ENCODE data around the gene ARHGEF19. TPM values are rescaled to one million over a fixed set of nuclear protein-coding genes. Genes with fewer than 3 reads are reported as not detected.
"Not testable (repeated sequence)": the region's sequence is repeated elsewhere in the genome, so short reads cannot be mapped to it uniquely, and the experiment has no call there.

ARHGEF19 gene
- 1 to 10 TPM; 2.2 to 4.3 (median 3.2) TPM for total RNA-seq
- polyA plus RNA-seq: 2.7 TPM
- long read RNA-seq, donor 1, partial matches to known transcripts: 3 of 5 reads
- long read RNA-seq, donor 1, other reads (novel, unspliced or antisense): 1 of 5 reads
- long read RNA-seq, donor 2, partial matches to known transcripts: 2 of 2 reads
- long read RNA-seq, donor 2, other reads (novel, unspliced or antisense): 0 of 2 reads
- long read RNA-seq, donor 3, partial matches to known transcripts: 28 of 40 reads
- long read RNA-seq, donor 3, other reads (novel, unspliced or antisense): 11 of 40 reads
- long read RNA-seq, donor 4, partial matches to known transcripts: 2 of 2 reads
- long read RNA-seq, donor 4, other reads (novel, unspliced or antisense): 0 of 2 reads

GRCh38 chr1:16212251-16212961, at the start of gene ARHGEF19:
ARHGEF19 (minus strand) TSS chr1:16212652; CDS start chr1:16209054, 3,598 bp downstream.
- Histone ChIP-seq H3K27me3 (ENCODE audit: control insufficient read depth, insufficient read depth) (no peaks in the 10 kb centered on the region), H3K27ac (ENCODE audit: low read length) (no peak within 1 kb of the TSS), H3K9me3 (ENCODE audit: control insufficient read depth, low read length) (no peaks in the 10 kb centered on the region), H3K4me1 (ENCODE audit: control insufficient read depth, insufficient read depth, low read length) (peaks cover under 1% of the 10 kb centered on the region), H3K4me3 (ENCODE audit: low read length) (no peak within 1 kb of the TSS)
- no peak for ATAC-seq
- WGBS: 37% methylated on average over 14 of the region's 14 CpGs
- DNase-seq: peak in 2 of 3 donors; percentile 42 to 50
- intact Hi-C loops (cut with DNase I): no loop called here

- Histone ChIP-seq H3K27ac (ENCODE audit: low read length) (no peak overlapping the region), H3K9me3 (ENCODE audit: control insufficient read depth, low read length) (no peaks in the 10 kb centered on the region), H3K4me1 (ENCODE audit: control insufficient read depth, insufficient read depth, low read length) (peaks cover 7% of the 10 kb centered on the region), H3K4me3 (ENCODE audit: low read length) (no peak overlapping the region), H3K27me3 (ENCODE audit: control insufficient read depth, insufficient read depth) (no peaks in the 10 kb centered on the region)
- no peak for DNase-seq
- intact Hi-C loops (cut with DNase I): no loop called here
- no peak for ATAC-seq
- 97% methylated on average over 1 of the region's 1 CpG for WGBS
These were observed 49.6 kb upstream of the ARHGEF19 start for GRCh38 chr1:16262067-16262466.

- WGBS: 73% methylated on average over 1 of the region's 1 CpG
- intact Hi-C loops (cut with DNase I): no loop called here
- Histone ChIP-seq H3K4me3 (ENCODE audit: low read length) (no peak overlapping the region), H3K27me3 (ENCODE audit: control insufficient read depth, insufficient read depth) (no peaks in the 10 kb centered on the region), H3K9me3 (ENCODE audit: control insufficient read depth, low read length) (no peaks in the 10 kb centered on the region), H3K4me1 (ENCODE audit: control insufficient read depth, insufficient read depth, low read length) (peaks cover 4% of the 10 kb centered on the region), H3K27ac (ENCODE audit: low read length) (no peak overlapping the region)
- DNase-seq (no peak), ATAC-seq (no peak)
These were observed 48.4 kb upstream of the ARHGEF19 start for GRCh38 chr1:16260814-16261213.

GRCh38 chr1:16258591-16259135, 46.2 kb upstream of the ARHGEF19 start:
- Histone ChIP-seq H3K27me3 (ENCODE audit: control insufficient read depth, insufficient read depth) (no peaks in the 10 kb centered on the region), H3K27ac (ENCODE audit: low read length) (no peak overlapping the region), H3K4me3 (ENCODE audit: low read length) (no peak overlapping the region), H3K4me1 (ENCODE audit: control insufficient read depth, insufficient read depth, low read length) (peaks cover 3% of the 10 kb centered on the region), H3K9me3 (ENCODE audit: control insufficient read depth, low read length) (no peaks in the 10 kb centered on the region)
- WGBS: 97% methylated on average over 9 of the region's 9 CpGs
- DNase-seq (no peak), ATAC-seq (no peak)
- intact Hi-C loops (cut with DNase I): loop anchor here in 1 of 4 donors (10.0 kb wide), 1 partner anchor 96 kb away; the partner anchor contains the start of gene FBXO42

GRCh38 chr1:16257968-16258367, 45.5 kb upstream of the ARHGEF19 start:
- Histone ChIP-seq H3K4me3 (ENCODE audit: low read length) (no peak overlapping the region), H3K27ac (ENCODE audit: low read length) (no peak overlapping the region), H3K4me1 (ENCODE audit: control insufficient read depth, insufficient read depth, low read length) (peaks cover 5% of the 10 kb centered on the region), H3K27me3 (ENCODE audit: control insufficient read depth, insufficient read depth) (no peaks in the 10 kb centered on the region), H3K9me3 (ENCODE audit: control insufficient read depth, low read length) (no peaks in the 10 kb centered on the region)
- no peak for DNase-seq
- intact Hi-C loops (cut with DNase I): loop anchor here in 1 of 4 donors (10.0 kb wide), 1 partner anchor 97 kb away; the partner anchor contains the start of gene FBXO42
- ATAC-seq: no peak
- WGBS: 94% methylated on average over 3 of the region's 3 CpGs

- intact Hi-C loops (cut with DNase I): loop anchor here in 1 of 4 donors (10.0 kb wide), 1 partner anchor 97 kb away; the partner anchor contains the start of gene FBXO42
- not testable (repeated sequence) for ATAC-seq; H3K4me1 ChIP-seq (ENCODE audit: control insufficient read depth, insufficient read depth, low read length); H3K9me3 ChIP-seq (ENCODE audit: control insufficient read depth, low read length); H3K27ac ChIP-seq (ENCODE audit: low read length); DNase-seq; H3K4me3 ChIP-seq (ENCODE audit: low read length); H3K27me3 ChIP-seq (ENCODE audit: control insufficient read depth, insufficient read depth)
- 95% methylated on average over 3 of the region's 3 CpGs for WGBS
These were observed 45.1 kb upstream of the ARHGEF19 start for GRCh38 chr1:16257556-16257955.

- DNase-seq (peak in 1 of 3 donors; percentile 57), ATAC-seq (peak; percentile 46 to 47)
- Histone ChIP-seq H3K27me3 (ENCODE audit: control insufficient read depth, insufficient read depth) (no peaks in the 10 kb centered on the region), H3K27ac (ENCODE audit: low read length) (no peak overlapping the region), H3K4me3 (ENCODE audit: low read length) (no peak overlapping the region), H3K4me1 (ENCODE audit: control insufficient read depth, insufficient read depth, low read length) (peaks cover 5% of the 10 kb centered on the region), H3K9me3 (ENCODE audit: control insufficient read depth, low read length) (no peaks in the 10 kb centered on the region)
- WGBS: 75% methylated on average over 4 of the region's 4 CpGs
- intact Hi-C loops (cut with DNase I): loop anchor here in 1 of 4 donors (10.0 kb wide), 1 partner anchor 98 kb away; the partner anchor contains the start of gene FBXO42
These were observed 44.0 kb upstream of the ARHGEF19 start for GRCh38 chr1:16256478-16256877.

GRCh38 chr1:16254263-16254928, 41.9 kb upstream of the ARHGEF19 start:
- H3K27me3 ChIP-seq (ENCODE audit: control insufficient read depth, insufficient read depth): no peaks in the 10 kb centered on the region
- WGBS: 40% methylated on average over 4 of the region's 4 CpGs
- H3K4me3 ChIP-seq (ENCODE audit: low read length): no peak overlapping the region
- DNase-seq (no peak), ATAC-seq (peak; percentile 69 to 73)
- intact Hi-C loops (cut with DNase I): loop anchor here in 2 of 4 donors (5.0 to 10.0 kb wide), 2 partner anchors 98 to 100 kb away; partner anchors contain the start of gene FBXO42 (in 2 of the 2)
- peak overlapping the region; percentile 61 for H3K27ac ChIP-seq (ENCODE audit: low read length)
- peaks cover 11% of the 10 kb centered on the region for H3K4me1 ChIP-seq (ENCODE audit: control insufficient read depth, insufficient read depth, low read length)
- H3K9me3 ChIP-seq (ENCODE audit: control insufficient read depth, low read length): no peaks in the 10 kb centered on the region

- Histone ChIP-seq H3K4me1 (ENCODE audit: control insufficient read depth, insufficient read depth, low read length) (peaks cover 16% of the 10 kb centered on the region), H3K4me3 (ENCODE audit: low read length) (no peak overlapping the region), H3K9me3 (ENCODE audit: control insufficient read depth, low read length) (no peaks in the 10 kb centered on the region), H3K27ac (ENCODE audit: low read length) (no peak overlapping the region), H3K27me3 (ENCODE audit: control insufficient read depth, insufficient read depth) (no peaks in the 10 kb centered on the region)
- WGBS: 82% methylated on average over 5 of the region's 5 CpGs
- DNase-seq (no peak), ATAC-seq (no peak)
- intact Hi-C loops (cut with DNase I): loop anchor here in 2 of 4 donors (5.0 to 10.0 kb wide), 2 partner anchors 99 to 101 kb away; partner anchors contain the start of gene FBXO42 (in 2 of the 2)
These were observed 41.0 kb upstream of the ARHGEF19 start for GRCh38 chr1:16253332-16253922.

GRCh38 chr1:16252912-16253311, 40.5 kb upstream of the ARHGEF19 start:
- no peak for DNase-seq
- peaks cover 20% of the 10 kb centered on the region for H3K4me1 ChIP-seq (ENCODE audit: control insufficient read depth, insufficient read depth, low read length)
- WGBS: 89% methylated on average over 2 of the region's 2 CpGs
- no peak overlapping the region for H3K27ac ChIP-seq (ENCODE audit: low read length)
- no peak for ATAC-seq
- no peaks in the 10 kb centered on the region for H3K27me3 ChIP-seq (ENCODE audit: control insufficient read depth, insufficient read depth)
- intact Hi-C loops (cut with DNase I): loop anchor here in 2 of 4 donors (5.0 to 10.0 kb wide), 2 partner anchors 99 to 102 kb away; partner anchors contain the start of gene FBXO42 (in 2 of the 2)
- H3K9me3 ChIP-seq (ENCODE audit: control insufficient read depth, low read length): no peaks in the 10 kb centered on the region
- no peak overlapping the region for H3K4me3 ChIP-seq (ENCODE audit: low read length)

Data from right cardiac atrium (tissue), 5 donors.